NCI-H524 treated with DMSO at 0.1 percent for 48 hours (cell line): ENCODE results near the gene PLCB2.
A peak's percentile ranks its signal among the peaks of the same experiment; 100 is the strongest.

ENCODE experiments used
- DNase-seq: peaks from one replicate; lab custom pipeline; 2025; lab: John Stamatoyannopoulos, UW

Gene PLCB2

GRCh38 chr15:40342416-40343320, 34.9 kb upstream of the PLCB2 start:
- DNase-seq = no peak

DNA sequence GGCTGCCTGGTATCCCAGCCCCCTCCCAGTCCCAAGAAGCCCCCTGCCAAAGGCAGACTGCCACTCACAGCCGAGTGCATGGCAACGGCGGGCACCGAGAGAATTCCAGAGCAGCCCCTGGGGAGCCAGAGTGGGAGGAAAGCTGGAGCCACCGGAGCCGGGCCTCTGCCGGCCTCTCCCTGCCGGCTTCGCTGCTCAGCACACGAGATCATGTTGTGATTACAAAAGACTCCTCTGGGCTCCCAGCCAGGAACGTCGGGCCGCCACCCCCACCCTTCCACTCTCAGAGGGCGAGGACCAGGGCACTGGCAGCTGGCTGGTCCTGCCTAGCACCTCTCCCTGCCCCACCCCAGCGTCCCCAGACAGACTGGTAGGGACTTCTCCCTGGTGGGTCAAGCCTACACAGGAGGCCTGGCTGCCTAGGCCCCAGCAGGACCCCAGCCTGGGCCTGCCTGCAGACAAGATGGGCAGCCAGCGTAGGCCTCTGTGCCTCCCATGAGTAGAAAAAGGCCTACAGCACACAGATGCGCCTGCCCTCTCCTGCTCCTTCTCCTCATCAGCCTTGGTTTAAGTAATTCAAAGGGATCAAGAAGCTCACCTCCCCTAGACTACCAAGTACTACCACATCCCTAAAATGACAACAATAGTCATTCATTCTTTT, 33.1 kb upstream of the PLCB2 start, which contains the start of gene CCDC9B:
CCDC9B (minus strand) TSS at position 200 of the 661 bp plus-strand sequence; CDS start at position 80, 120 bp downstream.
- peak; percentile 52 for DNase-seq

DNA sequence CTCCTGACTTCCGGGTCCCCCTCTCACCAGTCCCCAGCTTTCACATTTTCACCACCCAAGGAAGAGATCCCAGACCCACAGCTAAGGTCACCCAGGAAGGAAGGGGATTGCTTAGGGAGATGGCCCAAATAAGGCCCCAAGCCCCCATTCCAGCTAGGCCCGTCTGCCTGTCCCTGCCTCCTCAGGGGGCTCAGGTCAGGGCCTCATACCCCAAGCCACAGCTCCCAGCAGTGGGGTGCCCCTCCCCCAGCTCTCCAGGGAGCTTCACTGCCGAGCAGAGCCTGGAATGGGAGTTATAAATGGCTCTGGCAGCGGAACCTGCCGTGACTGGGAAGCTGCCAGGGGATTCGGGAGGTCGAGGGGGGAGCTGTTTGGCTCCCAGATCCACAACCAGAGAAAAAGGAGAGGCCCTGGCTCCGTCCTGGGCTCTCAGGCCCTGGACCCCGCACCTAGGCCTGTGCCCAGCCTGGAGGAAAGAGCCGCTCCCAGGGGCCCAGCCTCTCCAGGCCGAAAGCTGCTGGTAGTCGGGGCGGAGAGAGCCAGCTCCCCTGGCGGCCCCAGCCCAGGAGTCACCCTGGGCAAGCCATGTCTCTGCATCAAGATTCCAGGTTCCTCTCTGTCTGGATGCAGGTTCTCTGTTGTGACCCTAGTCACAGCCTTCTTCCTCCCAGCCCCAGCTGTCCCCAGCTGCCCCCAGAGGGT, 32.5 kb upstream of the PLCB2 start:
- no peak for DNase-seq

DNA sequence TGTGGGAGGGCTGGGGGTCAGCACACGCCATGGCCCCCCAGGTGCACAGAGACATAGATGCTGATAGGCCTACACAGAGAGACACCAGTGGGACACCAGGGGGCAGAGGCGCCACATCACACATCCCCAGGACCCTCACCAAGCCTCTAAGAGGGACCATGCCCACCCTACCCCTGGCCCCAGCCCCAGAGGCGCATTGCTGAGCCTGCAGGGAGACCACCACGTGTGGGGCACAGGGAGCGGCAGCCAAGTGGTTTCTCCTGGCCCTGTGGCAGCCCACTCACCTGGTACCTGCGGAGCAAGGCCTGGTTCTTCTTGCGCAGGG, 31.8 kb upstream of the PLCB2 start:
- DNase-seq = no peak

DNA sequence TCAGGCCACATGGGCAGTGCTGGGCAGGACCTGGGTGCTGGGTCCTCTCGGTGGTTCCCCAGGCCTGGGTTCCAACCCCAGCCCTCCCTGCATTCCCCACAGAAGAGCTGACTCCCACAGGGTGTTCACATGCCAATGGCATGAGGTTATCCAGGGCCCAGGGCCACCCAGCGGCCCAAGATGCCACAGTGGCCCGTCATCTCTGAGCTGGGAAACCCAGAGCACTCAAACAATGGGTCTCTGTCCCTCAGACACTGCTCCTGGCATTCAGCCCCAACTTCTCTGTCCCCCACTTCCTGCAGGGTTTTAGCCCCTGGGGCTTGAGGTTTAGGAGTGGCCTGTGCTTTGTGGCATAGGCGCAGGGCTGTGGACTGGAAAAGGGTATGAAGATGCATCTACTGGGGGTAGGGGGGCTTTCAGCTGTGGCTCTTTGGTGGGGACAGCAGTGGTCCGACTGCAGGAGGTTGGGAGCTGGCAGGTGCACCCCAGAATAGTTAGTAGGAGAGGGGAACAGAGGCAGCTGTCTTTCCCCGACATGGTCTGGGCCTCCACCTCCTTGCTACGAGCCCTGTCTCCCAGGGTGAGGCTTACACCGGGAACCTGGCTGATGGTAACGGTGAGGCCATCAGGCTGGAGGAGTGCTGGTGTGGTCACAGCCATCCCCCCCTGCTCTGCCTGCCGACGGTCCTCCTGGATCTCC, 31.3 kb upstream of the PLCB2 start:
- no peak for DNase-seq

DNA sequence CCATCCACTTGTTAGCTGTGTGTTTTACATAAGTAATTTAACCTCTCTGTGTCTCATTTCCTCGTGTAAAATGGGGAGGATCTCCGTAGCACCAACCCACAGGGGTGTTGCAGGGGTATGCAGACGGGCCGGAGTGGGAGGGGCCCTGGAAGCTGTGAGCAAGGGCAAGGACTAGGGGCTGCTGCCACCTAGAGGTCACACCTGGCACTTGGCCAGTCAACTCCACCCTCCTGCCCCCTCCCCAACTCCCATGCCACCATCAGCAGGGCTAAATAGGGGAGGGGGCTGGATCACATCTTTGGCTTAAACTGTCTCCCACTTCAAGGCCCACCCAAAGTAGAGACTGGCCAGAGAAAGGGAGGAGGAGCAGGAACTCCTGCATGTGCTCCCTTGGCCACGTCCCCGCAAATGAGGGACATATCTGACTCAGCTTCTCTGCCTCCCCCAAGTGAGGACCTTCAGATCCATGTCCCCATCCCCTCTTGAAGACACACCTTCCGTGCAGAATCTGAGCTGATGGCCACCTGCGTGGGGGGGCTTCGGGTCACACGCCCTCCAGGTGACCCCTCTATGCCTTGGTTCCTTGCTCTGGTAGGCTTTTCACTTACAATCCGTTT, 30.4 kb upstream of the PLCB2 start:
- no peak for DNase-seq

DNA sequence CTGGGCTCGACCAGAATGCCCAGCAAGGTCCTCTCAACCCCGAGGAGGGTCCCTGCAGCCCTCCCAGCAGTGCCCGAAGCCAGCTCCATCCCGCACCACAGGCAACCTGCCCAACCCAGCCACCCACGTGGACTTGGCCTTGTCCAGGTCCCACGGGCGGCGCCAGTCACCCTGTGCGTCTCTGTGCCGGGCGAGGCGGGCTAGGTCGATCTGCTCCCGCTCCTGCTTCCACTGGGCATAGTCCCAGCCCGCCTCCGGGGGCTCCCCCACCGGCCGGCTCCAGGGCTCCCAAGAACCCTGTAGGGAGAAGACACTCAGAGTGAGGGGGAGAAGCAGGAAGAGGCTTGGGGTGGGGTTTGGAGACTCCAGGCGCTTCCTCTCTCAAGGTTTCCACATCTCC, 29.9 kb upstream of the PLCB2 start:
- DNase-seq = no peak

GRCh38 chr15:40336744-40337122, 29.0 kb upstream of the PLCB2 start:
- no peak for DNase-seq

- no peak for DNase-seq
These were observed 28.4 kb upstream of the PLCB2 start for GRCh38 chr15:40335938-40336743.

- DNase-seq = no peak
These were observed 27.4 kb upstream of the PLCB2 start for GRCh38 chr15:40334941-40335795.

GRCh38 chr15:40334541-40334940, 26.8 kb upstream of the PLCB2 start:
- no peak for DNase-seq

- DNase-seq = no peak
These were observed 26.3 kb upstream of the PLCB2 start for GRCh38 chr15:40333922-40334492.

- no peak for DNase-seq
These were observed 24.5 kb upstream of the PLCB2 start for GRCh38 chr15:40332113-40332781.

DNA sequence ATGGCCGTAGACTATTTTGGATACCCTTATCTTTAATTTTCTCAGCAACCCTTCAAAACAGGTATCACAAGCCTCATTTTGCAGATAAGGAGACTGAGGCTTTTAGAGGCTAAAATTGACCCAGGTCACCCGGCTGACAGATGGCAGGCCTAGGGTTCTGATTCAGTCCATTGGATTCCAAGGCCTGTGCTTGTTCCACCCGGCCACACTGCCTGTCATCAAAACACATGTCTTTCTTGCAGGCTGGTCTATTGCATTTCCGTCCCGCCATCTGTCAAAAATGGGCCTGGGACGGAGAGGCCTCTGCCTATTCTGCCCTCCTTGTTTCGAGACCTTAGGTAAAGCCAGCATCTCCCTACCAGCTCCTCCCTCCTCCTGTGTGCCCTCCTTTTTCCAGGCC, 23.9 kb upstream of the PLCB2 start:
- no peak for DNase-seq

- no peak for DNase-seq
These were observed 23.3 kb upstream of the PLCB2 start for GRCh38 chr15:40331026-40331425.

DNA sequence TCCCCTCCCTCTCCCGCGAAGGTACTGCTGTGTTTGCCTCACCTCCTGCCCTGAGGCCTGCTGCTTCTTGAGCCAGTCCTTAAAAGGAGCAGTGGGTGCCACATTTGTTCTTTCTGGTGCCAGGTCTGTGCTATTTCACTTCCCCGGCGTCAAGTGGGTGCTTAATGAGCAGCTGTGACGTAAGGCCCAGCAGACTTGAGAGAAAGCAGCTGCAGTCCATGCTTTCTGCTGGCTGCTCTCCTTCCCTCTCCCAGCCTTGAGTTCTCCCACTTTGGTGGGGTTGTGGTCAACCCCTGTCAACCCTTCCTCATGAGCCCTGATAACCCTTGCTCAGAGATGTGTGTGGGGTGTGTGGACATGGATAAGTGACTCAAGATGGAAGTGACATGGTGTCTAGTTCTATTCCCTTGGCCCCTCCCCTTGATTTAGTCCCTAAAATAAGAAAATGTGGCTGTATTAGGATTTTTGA, 22.7 kb upstream of the PLCB2 start:
- peak; percentile 58 for DNase-seq

DNA sequence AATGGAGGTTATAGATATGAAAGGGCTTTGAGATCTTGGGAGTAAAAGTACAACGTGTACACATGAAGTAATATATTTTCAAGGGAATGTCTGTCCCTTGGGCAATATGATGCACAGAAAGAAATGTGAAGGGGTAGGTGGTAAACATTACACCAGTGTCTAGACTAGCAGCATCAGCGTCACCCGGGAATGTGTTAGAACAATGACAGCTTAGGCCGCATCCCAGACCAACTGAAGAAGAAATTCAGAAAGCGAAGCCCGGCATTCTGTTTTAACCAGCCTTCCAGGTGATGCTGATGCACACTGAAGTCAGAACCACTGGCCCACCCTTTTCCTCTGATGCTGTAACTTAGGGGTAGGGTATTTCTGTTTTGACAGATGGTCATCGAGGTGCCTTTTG, 22.1 kb upstream of the PLCB2 start:
- no peak for DNase-seq

- no peak for DNase-seq
These were observed 21.0 kb upstream of the PLCB2 start for GRCh38 chr15:40328751-40329150.

GRCh38 chr15:40328176-40328575, 20.4 kb upstream of the PLCB2 start:
- DNase-seq = no peak
